GM10266 (cell line): ENCODE measurements around the gene P3R3URF.

Experiments
- DNase-seq: peaks from one replicate; pipeline ENCODE4 v3.0.0; 2012; ENCODE audit errors: extremely low spot score
- TF ChIP-seq, protein P1 (sequence below): IDR thresholded peaks from 2 replicates; pipeline ENCODE4 v1.5.1; 2012; ENCODE audit warnings: mild to moderate bottlenecking, low read depth; ENCODE audit not compliant: control insufficient read depth, insufficient read depth; ENCODE audit errors: missing control alignments

P3R3URF gene

DNA sequence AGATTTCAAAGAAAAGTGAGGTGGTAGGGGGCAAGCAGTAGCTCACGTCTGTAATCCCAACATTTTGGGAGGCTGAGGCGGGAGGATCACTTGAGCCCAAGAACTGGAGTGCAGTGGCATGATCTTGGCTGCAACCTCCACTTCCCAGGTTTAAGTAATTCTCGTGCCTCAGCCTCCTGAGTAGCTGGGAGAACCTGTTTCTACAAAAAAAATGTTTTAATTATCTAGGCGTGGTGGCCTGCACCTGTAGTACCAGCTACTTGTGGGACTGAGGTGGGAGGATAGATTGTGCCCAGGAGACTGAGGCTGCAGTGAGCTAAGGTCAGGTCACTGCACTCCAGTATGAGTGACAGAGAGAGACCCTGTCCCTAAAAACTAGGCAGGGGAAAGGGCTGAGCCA is 4.0 kb downstream of the P3R3URF start:
- DNase-seq = no peak
- TF ChIP-seq, protein P1, sequence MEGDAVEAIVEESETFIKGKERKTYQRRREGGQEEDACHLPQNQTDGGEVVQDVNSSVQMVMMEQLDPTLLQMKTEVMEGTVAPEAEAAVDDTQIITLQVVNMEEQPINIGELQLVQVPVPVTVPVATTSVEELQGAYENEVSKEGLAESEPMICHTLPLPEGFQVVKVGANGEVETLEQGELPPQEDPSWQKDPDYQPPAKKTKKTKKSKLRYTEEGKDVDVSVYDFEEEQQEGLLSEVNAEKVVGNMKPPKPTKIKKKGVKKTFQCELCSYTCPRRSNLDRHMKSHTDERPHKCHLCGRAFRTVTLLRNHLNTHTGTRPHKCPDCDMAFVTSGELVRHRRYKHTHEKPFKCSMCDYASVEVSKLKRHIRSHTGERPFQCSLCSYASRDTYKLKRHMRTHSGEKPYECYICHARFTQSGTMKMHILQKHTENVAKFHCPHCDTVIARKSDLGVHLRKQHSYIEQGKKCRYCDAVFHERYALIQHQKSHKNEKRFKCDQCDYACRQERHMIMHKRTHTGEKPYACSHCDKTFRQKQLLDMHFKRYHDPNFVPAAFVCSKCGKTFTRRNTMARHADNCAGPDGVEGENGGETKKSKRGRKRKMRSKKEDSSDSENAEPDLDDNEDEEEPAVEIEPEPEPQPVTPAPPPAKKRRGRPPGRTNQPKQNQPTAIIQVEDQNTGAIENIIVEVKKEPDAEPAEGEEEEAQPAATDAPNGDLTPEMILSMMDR = no peak

DNA sequence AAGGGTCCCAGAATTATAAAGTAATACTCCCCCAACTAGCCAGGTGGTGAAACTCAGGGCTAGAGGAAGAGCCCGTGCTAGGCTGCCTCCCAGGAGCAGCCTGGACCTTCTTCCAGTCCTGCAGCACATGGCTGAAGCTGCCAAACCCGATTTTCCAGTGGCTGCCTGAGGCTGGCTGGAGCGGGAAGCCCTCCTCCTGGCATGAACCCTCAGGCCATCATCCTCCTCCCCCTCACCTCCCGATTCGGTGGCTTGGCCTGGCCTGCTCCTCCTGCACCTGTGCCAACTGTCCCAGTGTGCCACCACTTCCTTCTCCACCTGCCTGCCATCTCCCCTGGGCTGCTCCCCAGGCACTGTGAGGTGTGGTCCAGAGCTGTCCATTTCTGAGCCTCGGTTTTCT is 4.4 kb downstream of the P3R3URF start:
- no peak for DNase-seq
- TF ChIP-seq, protein P1 = no peak

DNA sequence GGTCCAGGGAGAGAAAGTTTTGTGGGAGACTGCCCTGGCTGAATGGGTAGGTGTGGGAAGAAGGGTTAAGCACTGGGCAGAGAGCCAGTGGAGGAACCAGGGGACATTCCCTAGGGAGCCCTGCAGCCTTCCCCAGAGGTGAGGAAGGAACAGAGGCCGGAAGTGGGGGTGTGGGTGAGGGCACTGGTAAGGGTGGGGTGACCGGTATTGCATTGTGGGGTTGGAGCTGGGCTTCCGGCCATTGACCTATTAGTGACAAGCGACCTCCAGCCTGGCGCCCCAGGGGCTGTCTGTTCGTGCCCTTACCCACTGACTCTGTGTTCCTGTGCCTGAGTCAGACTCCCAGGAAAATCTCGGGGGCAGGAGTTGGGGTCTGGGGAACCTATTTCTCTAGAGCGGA is 4.9 kb downstream of the P3R3URF start:
- DNase-seq = no peak
- TF ChIP-seq, protein P1 = no peak

DNA sequence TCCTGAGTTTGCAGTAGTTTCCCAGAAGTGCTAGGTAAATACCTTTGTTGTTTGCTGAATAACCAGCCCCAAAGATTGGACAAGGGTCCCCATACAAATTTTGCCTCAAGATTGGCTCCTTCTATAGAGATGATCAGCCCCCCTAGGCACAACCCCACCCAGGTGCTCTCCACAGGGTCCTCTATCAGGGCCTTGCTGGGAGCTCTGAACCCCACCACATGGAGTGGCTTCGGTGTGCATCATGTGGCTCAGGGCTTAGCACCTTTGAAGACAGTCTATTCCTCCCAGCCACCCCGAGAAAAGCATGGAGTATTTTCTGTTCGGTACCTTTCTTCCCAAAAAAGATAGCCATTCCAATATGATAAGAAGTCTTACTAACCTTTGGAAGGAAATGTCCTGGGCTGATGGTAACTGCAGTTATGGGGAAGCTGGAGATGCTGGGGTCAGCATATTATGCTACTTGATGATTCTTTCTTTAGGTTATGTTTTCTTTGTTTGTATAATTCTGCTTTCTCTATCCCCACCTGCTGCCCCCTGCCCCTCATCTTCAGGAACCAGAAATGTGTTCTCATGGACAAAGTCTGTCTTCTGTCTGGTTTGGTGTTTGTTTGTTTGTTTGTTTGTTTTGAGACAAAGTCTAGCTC is 6.4 kb downstream of the P3R3URF start:
- TF ChIP-seq, protein P1 = no peak
- no peak for DNase-seq

DNA sequence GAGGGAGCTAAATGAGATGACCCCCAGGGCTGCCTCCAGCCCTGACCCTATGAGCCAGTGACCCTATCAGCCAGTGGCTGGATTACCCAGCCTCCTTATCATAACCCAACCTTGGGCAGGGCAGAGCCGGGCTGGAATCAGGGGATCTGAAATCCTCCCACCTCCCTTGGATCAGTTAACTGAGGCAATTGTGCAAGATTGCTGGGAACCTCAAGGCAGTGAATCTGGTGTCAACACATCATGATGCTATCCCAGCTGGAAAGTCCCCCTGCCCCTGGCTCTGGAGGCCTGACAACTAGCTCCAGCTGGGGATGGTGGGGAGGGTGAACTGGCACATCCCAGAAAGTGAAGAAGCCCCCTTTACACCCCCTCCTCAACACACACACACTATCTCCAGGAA is 7.8 kb downstream of the P3R3URF start:
- DNase-seq = no peak

DNA sequence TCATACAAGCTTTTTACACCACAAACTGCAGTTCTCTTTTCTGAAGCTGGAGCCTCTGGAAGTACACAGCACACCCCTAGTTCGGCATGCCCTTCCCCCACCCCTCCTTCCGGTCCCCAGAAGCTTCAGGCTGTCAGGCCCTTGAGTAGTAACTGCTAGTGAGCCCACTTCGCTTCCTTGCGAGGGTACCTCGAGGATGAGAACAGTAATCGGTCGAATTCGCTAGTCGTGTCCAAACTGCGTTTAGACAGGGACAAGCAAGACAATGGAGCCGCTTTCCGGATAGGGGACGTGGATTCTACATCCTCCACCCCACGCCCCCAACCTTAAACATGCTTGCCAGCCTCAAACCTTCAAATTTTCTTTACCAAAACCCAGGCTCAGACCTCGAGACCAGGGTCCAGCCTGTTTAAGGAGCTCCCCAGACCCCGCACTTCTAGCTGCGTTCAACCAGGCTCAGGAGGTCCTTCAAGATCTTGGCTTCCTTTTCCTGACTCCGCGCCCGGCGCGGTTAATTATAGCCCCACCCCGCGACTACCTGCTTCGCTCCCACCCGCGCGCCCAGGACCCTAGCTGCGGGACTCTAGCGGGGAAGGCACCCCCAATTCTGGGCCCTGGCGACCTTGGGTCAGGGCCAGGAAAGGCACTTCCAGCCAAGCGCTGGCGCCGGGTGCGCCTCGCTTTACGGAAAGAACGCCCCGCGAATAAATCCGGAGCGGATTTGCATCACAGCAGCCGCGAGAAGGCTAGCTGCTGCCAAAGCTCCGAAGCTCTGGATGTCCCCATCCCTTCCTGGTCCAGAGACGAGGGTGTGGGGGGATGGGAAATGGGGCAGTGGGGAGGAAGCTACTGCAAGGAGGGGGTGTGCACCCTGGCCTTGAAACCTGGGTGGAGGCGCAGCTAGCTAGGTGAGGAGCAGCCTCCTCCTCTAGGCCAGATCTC is 9.5 kb downstream of the P3R3URF start:
- DNase-seq = no peak
- TF ChIP-seq, protein P1 = no peak

More for the DNA sequence above, 7.8 kb downstream of the P3R3URF start:
- TF ChIP-seq, protein P1 = no peak

DNA sequence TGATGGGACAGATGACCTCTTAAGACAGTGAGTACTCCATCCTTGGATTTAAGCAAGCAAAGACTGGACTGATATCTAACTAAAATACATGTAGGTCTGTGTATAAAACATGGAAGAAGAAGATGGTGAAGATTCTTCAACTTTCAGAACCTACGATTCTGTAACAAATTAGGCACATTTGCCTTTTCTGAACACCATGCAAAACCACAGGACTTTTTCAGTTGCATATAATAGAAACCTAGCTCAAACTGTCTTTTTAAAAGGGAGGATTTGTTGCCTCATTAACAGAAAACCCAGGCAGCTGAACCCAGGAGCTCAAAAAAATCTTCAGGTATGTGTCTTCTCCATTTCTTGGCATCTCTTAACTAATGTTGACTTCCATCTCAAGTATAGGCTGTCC is 16.1 kb downstream of the P3R3URF start:
- TF ChIP-seq, protein P1 = no peak
- no peak for DNase-seq
